ENCODE results near the gene U2AF2.

The U2AF2 gene

DNA sequence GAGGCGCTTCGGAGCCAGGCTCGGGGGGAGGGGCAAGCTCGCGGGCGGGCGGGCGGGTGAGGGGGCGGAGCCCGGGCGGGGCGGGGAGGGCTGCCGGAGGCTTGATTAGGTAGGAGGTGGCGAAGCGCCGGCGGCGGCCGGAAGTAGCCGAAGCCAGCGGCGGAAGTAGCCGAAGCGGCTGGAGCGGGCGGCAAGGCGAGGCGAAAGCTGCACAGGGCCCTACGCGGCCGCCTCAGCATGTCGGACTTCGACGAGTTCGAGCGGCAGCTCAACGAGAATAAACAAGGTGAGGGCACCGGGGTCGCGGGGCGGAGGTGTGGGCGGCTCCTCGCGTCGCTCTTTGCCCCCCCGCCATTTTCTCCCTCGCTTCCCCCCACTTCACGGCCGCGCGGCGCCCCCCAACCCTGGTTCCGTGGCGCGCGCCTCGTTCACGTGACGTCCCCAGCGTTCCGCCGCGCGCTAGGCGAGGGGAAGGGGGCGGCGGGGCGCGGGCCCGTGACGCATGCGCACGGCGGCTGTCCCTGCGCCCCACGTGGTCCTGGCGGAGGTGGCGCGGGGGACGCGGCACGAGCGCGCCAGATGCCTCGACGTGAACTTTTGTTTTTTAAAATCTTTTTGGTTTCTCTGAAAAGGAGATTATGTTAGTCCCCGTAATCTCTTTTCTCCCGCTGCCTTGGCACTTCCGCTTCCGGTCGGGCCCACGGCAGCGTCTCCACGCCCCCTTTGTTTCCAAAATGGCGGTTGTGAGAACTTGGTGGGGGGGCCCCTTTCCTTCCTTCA lies at the start of gene U2AF2:
TSS of gene U2AF2 (plus strand) at position 168 of the 780 bp plus-strand sequence. CDS start at position 238, 70 bp downstream.
- peak within 1 kb of the TSS; percentile 99 for H3K4me2 ChIP-seq (ENCODE audit: low read length)
- peaks cover 23% of the 10 kb centered on the region for H3K4me1 ChIP-seq
- peak within 1 kb of the TSS; percentile 71 for H2AFZ ChIP-seq

DNA sequence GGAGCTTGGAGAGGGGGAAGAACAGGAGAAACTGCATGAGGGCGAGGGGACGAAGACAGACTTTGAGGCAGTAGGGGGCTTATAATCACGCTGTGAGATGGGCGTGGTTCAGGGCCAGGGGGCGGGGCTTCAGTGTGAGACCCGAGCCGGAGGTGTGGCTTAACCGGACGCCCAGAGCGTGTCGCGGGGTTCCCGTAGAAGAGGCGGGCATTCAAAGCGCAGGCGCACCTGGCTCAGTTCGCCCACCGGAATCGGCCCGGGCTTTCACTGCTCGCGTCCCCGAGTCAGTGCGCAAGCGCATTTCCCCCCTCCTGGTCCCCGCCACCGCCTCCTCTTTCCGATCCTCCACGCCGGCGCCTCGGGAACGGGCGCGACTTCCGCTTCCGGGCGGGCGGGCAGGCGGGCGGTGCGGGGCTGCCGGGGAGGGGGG lies 49.6 kb upstream of the U2AF2 start:
- H3K27ac ChIP-seq: peak overlapping the region; percentile 91
- H3K36me3 ChIP-seq (ENCODE audit: control insufficient read depth, insufficient read depth, low read length): no peaks in the 10 kb centered on the region
- peak overlapping the region; percentile 70 for H3K4me2 ChIP-seq (ENCODE audit: low read length)
- H3K9ac ChIP-seq: no peak overlapping the region
- H3K4me3 ChIP-seq (ENCODE audit: low read depth, low read length): peak overlapping the region; percentile 94
- peaks cover 35% of the 10 kb centered on the region for H3K79me2 ChIP-seq
- peaks cover 16% of the 10 kb centered on the region for H3K4me1 ChIP-seq
- H3K27me3 ChIP-seq (ENCODE audit: control insufficient read depth, insufficient read depth, low read length): no peaks in the 10 kb centered on the region
- H3K9me3 ChIP-seq (ENCODE audit: control insufficient read depth, low read length): no peaks in the 10 kb centered on the region
- H2AFZ ChIP-seq: peak overlapping the region; percentile 73
- TF ChIP-seq, protein P1, sequence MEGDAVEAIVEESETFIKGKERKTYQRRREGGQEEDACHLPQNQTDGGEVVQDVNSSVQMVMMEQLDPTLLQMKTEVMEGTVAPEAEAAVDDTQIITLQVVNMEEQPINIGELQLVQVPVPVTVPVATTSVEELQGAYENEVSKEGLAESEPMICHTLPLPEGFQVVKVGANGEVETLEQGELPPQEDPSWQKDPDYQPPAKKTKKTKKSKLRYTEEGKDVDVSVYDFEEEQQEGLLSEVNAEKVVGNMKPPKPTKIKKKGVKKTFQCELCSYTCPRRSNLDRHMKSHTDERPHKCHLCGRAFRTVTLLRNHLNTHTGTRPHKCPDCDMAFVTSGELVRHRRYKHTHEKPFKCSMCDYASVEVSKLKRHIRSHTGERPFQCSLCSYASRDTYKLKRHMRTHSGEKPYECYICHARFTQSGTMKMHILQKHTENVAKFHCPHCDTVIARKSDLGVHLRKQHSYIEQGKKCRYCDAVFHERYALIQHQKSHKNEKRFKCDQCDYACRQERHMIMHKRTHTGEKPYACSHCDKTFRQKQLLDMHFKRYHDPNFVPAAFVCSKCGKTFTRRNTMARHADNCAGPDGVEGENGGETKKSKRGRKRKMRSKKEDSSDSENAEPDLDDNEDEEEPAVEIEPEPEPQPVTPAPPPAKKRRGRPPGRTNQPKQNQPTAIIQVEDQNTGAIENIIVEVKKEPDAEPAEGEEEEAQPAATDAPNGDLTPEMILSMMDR (IDR thresholded peaks at IDR 0.05): no peak

More for the DNA sequence above, at the start of gene U2AF2:
- Histone ChIP-seq H3K27ac (peak within 1 kb of the TSS; percentile 97), H3K79me2 (peaks cover 49% of the 10 kb centered on the region), H3K36me3 (ENCODE audit: control insufficient read depth, insufficient read depth, low read length) (no peaks in the 10 kb centered on the region), H3K4me3 (ENCODE audit: low read depth, low read length) (peak within 1 kb of the TSS; percentile 100), H3K9me3 (ENCODE audit: control insufficient read depth, low read length) (no peaks in the 10 kb centered on the region), H3K9ac (peak within 1 kb of the TSS; percentile 94), H3K27me3 (ENCODE audit: control insufficient read depth, insufficient read depth, low read length) (no peaks in the 10 kb centered on the region)
- TF ChIP-seq, protein P1 (IDR thresholded peaks at IDR 0.05): no peak

GRCh38 chr19:55605637-55606470 lies 49.0 kb upstream of the U2AF2 start, which contains the start of gene ZNF865:
TSS of gene ZNF865 (plus strand) at chr19:55605647. CDS start at chr19:55613619, 7,972 bp downstream.
- no peaks in the 10 kb centered on the region for H3K27me3 ChIP-seq (ENCODE audit: control insufficient read depth, insufficient read depth, low read length)
- peaks cover 16% of the 10 kb centered on the region for H3K4me1 ChIP-seq
- peaks cover 39% of the 10 kb centered on the region for H3K79me2 ChIP-seq
- no peaks in the 10 kb centered on the region for H3K9me3 ChIP-seq (ENCODE audit: control insufficient read depth, low read length)
- H3K36me3 ChIP-seq (ENCODE audit: control insufficient read depth, insufficient read depth, low read length): no peaks in the 10 kb centered on the region
- peak within 1 kb of the TSS; percentile 85 for H3K9ac ChIP-seq
- H2AFZ ChIP-seq: peak within 1 kb of the TSS; percentile 81
- H3K4me3 ChIP-seq (ENCODE audit: low read depth, low read length): peak within 1 kb of the TSS; percentile 94
- TF ChIP-seq, protein P1 (IDR thresholded peaks at IDR 0.05): peak; percentile 83
- peak within 1 kb of the TSS; percentile 99 for H3K4me2 ChIP-seq (ENCODE audit: low read length)
- H3K27ac ChIP-seq: peak within 1 kb of the TSS; percentile 91

DNA sequence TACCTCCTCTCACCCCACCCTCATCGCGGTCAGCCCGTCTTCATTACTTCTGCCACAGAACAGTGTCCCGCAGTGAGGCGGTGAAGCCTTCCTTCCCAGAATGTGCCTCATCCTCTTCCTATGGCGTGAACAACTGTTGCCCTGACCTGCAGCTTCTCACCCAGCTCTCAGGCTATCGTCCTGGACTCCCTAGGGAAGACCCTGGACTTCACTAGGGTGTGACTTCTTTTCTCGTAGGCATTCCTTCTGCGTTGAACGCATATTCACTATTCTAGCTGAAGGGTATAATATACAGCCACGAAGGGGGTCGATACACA lies 48.4 kb upstream of the U2AF2 start:
- TF ChIP-seq, protein P1 (IDR thresholded peaks at IDR 0.05): no peak
- Histone ChIP-seq H3K4me3 (ENCODE audit: low read depth, low read length) (peak overlapping the region; percentile 94), H3K4me2 (ENCODE audit: low read length) (peak overlapping the region; percentile 99), H3K79me2 (peaks cover 39% of the 10 kb centered on the region), H3K27ac (peak overlapping the region; percentile 91), H3K27me3 (ENCODE audit: control insufficient read depth, insufficient read depth, low read length) (no peaks in the 10 kb centered on the region), H3K9ac (no peak overlapping the region), H3K36me3 (ENCODE audit: control insufficient read depth, insufficient read depth, low read length) (no peaks in the 10 kb centered on the region), H2AFZ (no peak overlapping the region), H3K9me3 (ENCODE audit: control insufficient read depth, low read length) (no peaks in the 10 kb centered on the region), H3K4me1 (peaks cover 18% of the 10 kb centered on the region)
